Endothelial cell of umbilical vein (primary cell): ENCODE results near the gene CCDC80.

Source experiments
- EZH2 ChIP-seq: IDR thresholded peaks from 2 replicates; pipeline ENCODE4 v1.6.1; 2012; ENCODE audit warnings: borderline replicate concordance, low read depth, mild to moderate bottlenecking, moderate library complexity, low read length, inconsistent platforms; ENCODE audit not compliant: severe bottlenecking
- POLR2A ChIP-seq: IDR thresholded peaks from 2 replicates; pipeline ENCODE4 v1.6.1; 2012; ENCODE audit warnings: low read depth, mild to moderate bottlenecking, control low read depth, low read length
- POLR2AphosphoS5 ChIP-seq: IDR thresholded peaks from 2 replicates; pipeline ENCODE4 v1.6.1; 2012; ENCODE audit warnings: low read depth, mild to moderate bottlenecking, control low read depth, low read length, moderate library complexity; ENCODE audit not compliant: insufficient read depth
- TF ChIP-seq, protein P1 (sequence below): IDR thresholded peaks from 2 replicates; pipeline ENCODE4 v1.6.1; 2011; ENCODE audit not compliant: insufficient read depth, insufficient read length
- TF ChIP-seq, protein P2 (sequence below), 2 donors: IDR thresholded peaks; 1 replicate in 1 of 2; 2 replicates in 1 of 2; pipeline ENCODE4 v1.5.1; 2011; ENCODE audit warnings: low read length in 2 of 2, mild to moderate bottlenecking in 2 of 2, moderate library complexity in 2 of 2, control low read depth in 1 of 2, inconsistent platforms in 1 of 2, low read depth in 1 of 2; ENCODE audit not compliant: insufficient read depth in 1 of 2; ENCODE audit errors: extremely low read depth in 1 of 2

DNA sequence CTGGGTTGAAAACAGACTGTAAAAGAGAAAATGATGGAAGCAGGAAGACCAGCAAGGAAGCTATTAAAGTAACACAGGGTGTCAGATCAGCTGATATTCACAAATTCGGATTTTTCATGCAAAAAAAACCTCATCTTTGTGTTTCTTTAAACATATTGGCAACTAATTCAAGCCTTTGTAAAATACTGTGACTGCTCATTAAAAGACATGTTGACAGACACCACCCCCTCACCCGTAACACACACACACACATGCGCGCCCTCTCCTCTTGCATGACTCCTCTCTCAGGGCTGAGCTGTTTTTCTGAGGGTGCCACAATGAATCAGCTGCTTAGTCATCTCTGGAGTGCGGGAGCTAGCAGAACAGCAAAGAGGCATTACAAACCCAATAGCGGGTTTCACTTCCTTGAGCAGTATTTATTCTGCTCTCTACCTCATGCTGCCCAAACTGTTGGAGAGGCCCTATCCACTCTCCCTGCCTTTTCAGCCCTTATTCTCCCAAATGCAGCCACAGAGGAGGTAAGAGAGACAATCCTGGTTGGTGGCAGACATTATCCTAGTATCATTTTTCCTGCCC, 35.8 kb upstream of the CCDC80 start:
- TF ChIP-seq, protein P1, sequence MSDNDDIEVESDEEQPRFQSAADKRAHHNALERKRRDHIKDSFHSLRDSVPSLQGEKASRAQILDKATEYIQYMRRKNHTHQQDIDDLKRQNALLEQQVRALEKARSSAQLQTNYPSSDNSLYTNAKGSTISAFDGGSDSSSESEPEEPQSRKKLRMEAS, result no peak
- TF ChIP-seq, protein P2, sequence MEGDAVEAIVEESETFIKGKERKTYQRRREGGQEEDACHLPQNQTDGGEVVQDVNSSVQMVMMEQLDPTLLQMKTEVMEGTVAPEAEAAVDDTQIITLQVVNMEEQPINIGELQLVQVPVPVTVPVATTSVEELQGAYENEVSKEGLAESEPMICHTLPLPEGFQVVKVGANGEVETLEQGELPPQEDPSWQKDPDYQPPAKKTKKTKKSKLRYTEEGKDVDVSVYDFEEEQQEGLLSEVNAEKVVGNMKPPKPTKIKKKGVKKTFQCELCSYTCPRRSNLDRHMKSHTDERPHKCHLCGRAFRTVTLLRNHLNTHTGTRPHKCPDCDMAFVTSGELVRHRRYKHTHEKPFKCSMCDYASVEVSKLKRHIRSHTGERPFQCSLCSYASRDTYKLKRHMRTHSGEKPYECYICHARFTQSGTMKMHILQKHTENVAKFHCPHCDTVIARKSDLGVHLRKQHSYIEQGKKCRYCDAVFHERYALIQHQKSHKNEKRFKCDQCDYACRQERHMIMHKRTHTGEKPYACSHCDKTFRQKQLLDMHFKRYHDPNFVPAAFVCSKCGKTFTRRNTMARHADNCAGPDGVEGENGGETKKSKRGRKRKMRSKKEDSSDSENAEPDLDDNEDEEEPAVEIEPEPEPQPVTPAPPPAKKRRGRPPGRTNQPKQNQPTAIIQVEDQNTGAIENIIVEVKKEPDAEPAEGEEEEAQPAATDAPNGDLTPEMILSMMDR (IDR thresholded peaks at IDR 0.05; ENCODE audit: extremely low read depth in 1 of 2, insufficient read depth in 1 of 2, low read depth in 1 of 2, low read length in 2 of 2), result no peak
- TF ChIP-seq EZH2 (no peak), POLR2A (no peak), POLR2AphosphoS5 (peak; percentile 50)
